K562 (cell line): ENCODE measurements around the gene RAB5B. TPM values are rescaled to one million over a fixed set of nuclear protein-coding genes. Genes with fewer than 3 reads are reported as not detected.

Experiments
- ARHGAP35 ChIP-seq: fragments of 450-650 bp; IDR thresholded peaks from 2 replicates; pipeline ENCODE4 v1.6.1; 2018; ENCODE audit not compliant: partially characterized antibody
- ARNT ChIP-seq, 2 experiments: fragments of 450-650 bp; IDR thresholded peaks; 2 replicates each; pipeline ENCODE4 v1.6.1; 2016; ENCODE audit warnings: mild to moderate bottlenecking in 1 of 2
- C11orf30 ChIP-seq: fragments of 450-650 bp; IDR thresholded peaks from 2 replicates; pipeline ENCODE4 v1.6.1; 2016; ENCODE audit warnings: low read depth, mild to moderate bottlenecking
- CREM ChIP-seq: IDR thresholded peaks from 2 replicates; pipeline ENCODE4 v1.6.1; 2014; ENCODE audit warnings: antibody characterized with exemption, low read depth
- FOXJ3 ChIP-seq: sonication (generic); formaldehyde crosslinking; IDR thresholded peaks from 2 replicates; pipeline ENCODE4 v1.4.0; 2020; ENCODE audit warnings: mild to moderate bottlenecking, missing genetic modification reagents
- FUS ChIP-seq: fragments of 200-400 bp; formaldehyde crosslinking; optimal IDR thresholded peaks from 2 replicates; pipeline ENCODE3; 2017; ENCODE audit warnings: low read depth, low read length
- IRF2 ChIP-seq: sonication (generic); formaldehyde crosslinking; IDR thresholded peaks from 2 replicates; pipeline ENCODE4 v1.8.1; 2022; ENCODE audit warnings: mild to moderate bottlenecking, missing genetic modification reagents
- MGA ChIP-seq: fragments of 450-650 bp; IDR thresholded peaks from 2 replicates; pipeline ENCODE4 v1.6.1; 2016; ENCODE audit warnings: mild to moderate bottlenecking, moderate library complexity
- NR2C2 ChIP-seq, 2 experiments: fragments of 200-800 bp in 1 of 2; sonication (Bioruptor generic) in 1 of 2; sonication (generic) in 1 of 2; formaldehyde crosslinking in 1 of 2; IDR thresholded peaks; 2 replicates each; pipeline versions ENCODE4 v1.6.1 to v1.8.0; 2016 to 2022; ENCODE audit warnings: mild to moderate bottlenecking in 1 of 2, missing compliant biosample characterization in 1 of 2, missing genetic modification characterization in 1 of 2, missing genetic modification reagents in 1 of 2
- RBM17 ChIP-seq: fragments of 200-400 bp; formaldehyde crosslinking; IDR thresholded peaks from 2 replicates; pipeline ENCODE4 v1.6.1; 2017; ENCODE audit warnings: low read depth, mild to moderate bottlenecking, low read length, borderline replicate concordance
- ZNF436 ChIP-seq: fragments of 250-450, 450-650 bp; sonication (Bioruptor Pico); formaldehyde crosslinking; IDR thresholded peaks from 2 replicates; pipeline ENCODE4 v1.7.0; 2020; ENCODE audit warnings: mild to moderate bottlenecking
- ZNF609 ChIP-seq: sonication (generic); formaldehyde crosslinking; IDR thresholded peaks from 2 replicates; pipeline ENCODE4 v1.8.1; 2023; ENCODE audit warnings: missing genetic modification reagents, mild to moderate bottlenecking, borderline replicate concordance
- polyA plus RNA-seq, 8 experiments: library from polyadenylated mRNA; depleted of rRNA in 4 of 8; stranded (reverse) in 5 of 8; unstranded in 3 of 8; fragments of >200 nt; fragmentation: Nextera tagmentation in 2 of 8; fragmentation: Illumina TruSeq in 1 of 8; extraction: Ambion mirVana in 2 of 8; extraction: Trizol in 1 of 8; gene quantifications; 2 replicates each; pipeline versions ENCODE4 v1.2.1 to v1.2.3, GENCODE V29; 2011 to 2014; ENCODE audit warnings: inconsistent platforms in 1 of 8, missing spikeins in 1 of 8
- total RNA-seq, 7 experiments: library from RNA; depleted of rRNA in 6 of 7; stranded (reverse); fragments of >200 nt in 6 of 7; fragmentation: Illumina TruSeq in 2 of 7; extraction: Trizol in 2 of 7; gene quantifications; 2 replicates each; pipeline versions ENCODE4 v1.2.1 to v1.2.3, GENCODE V29; 2011 to 2021; ENCODE audit warnings: low replicate concordance in 1 of 7

Gene RAB5B
- total and polyA plus RNA-seq, 9 of the 15 experiments (the other 6 are each of a cell fraction or from before 2014, with no cell fraction given) = 6.8 to 73.8 (median 25.2) TPM

- TF ChIP-seq IRF2 (CRISPR knock-in tag) (no peak), FOXJ3 (no peak), ZNF609 (CRISPR knock-in tag) (no peak), CREM (no peak), RBM17 (no peak), FUS (no peak), ARNT (IDR thresholded peaks at IDR 0.05) (no peak), ARHGAP35 (no peak), NR2C2 (CRISPR knock-in tag; IDR thresholded peaks at IDR 0.05) (no peak), NR2C2 (tag; IDR thresholded peaks at IDR 0.05) (no peak), ZNF436 (no peak), C11orf30 (peak; percentile 40; the same call in 1 of the 2 replicates), MGA (no peak)
Observed at GRCh38 chr12:55925371-55925770, 48.5 kb upstream of the RAB5B start (continued).
